ENCODE data around the gene GSG1L. TPM values are rescaled to one million over a fixed set of nuclear protein-coding genes. Genes with fewer than 3 reads are reported as not detected.
A peak's percentile ranks its signal among the peaks of the same experiment; 100 is the strongest.

Gene GSG1L
- total and polyA plus RNA-seq, 9 of the 15 experiments (the other 6 are each of a cell fraction or from before 2014, with no cell fraction given) = not detected

GRCh38 chr16:27748868-27749546 is 314.5 kb downstream of the GSG1L start (continued):
- TF ChIP-seq PBX2 (CRISPR knock-in tag; IDR thresholded peaks at IDR 0.05; ENCODE audit: low read depth) (no peak), PBX2 (tag; conservative IDR thresholded peaks at IDR 0.05; ENCODE audit: low read depth) (peak; percentile 30; the same call in 1 of the 2 replicates), XRCC5 (IDR thresholded peaks at IDR 0.05; ENCODE audit: low read depth, low read length) (no peak), CEBPZ (IDR thresholded peaks at IDR 0.05; ENCODE audit: borderline replicate concordance, low read depth, low read length) (no peak), E2F5 (CRISPR knock-in tag; IDR thresholded peaks at IDR 0.05) (no peak), MTF1 (CRISPR knock-in tag; IDR thresholded peaks at IDR 0.05; ENCODE audit: borderline replicate concordance) (no peak), MCM7 (IDR thresholded peaks at IDR 0.05) (no peak), RFX5 (IDR thresholded peaks at IDR 0.05; ENCODE audit: low read depth, low read length) (no peak), PCBP1 (IDR thresholded peaks at IDR 0.05; ENCODE audit: low read depth, low read length, poor library complexity, severe bottlenecking) (no peak), ZNF253 (CRISPR knock-in tag; conservative IDR thresholded peaks at IDR 0.05) (no peak), TCFL5 (CRISPR knock-in tag; conservative IDR thresholded peaks at IDR 0.05) (no peak), TCF7 (IDR thresholded peaks at IDR 0.05; ENCODE audit: borderline replicate concordance) (no peak), MAZ (CRISPR knock-in tag; conservative IDR thresholded peaks at IDR 0.05 in 1 of 2, IDR thresholded peaks at IDR 0.05 in 1 of 2) (no peak; a peak in 2 of 4 replicates), RBM14 (IDR thresholded peaks at IDR 0.05; ENCODE audit: borderline replicate concordance, insufficient read depth, low read depth, low read length) (no peak), SREBF1 (IDR thresholded peaks at IDR 0.05; ENCODE audit: borderline replicate concordance, low read depth, low read length) (no peak), ELF1 (tag; IDR thresholded peaks at IDR 0.05) (no peak), POU5F1 (IDR thresholded peaks at IDR 0.05; ENCODE audit: borderline replicate concordance, low read depth, low read length, partially characterized antibody) (no peak), E2F3 (CRISPR knock-in tag; IDR thresholded peaks at IDR 0.05) (no peak), PYGO2 (tag; IDR thresholded peaks at IDR 0.05) (no peak), MYC (IDR thresholded peaks at IDR 0.05; ENCODE audit: low read depth, low read length) (0 out of 2 replicates have a peak, but pooled peaks have one; percentile 51), MYC (CRISPR knock-in tag; IDR thresholded peaks at IDR 0.05; ENCODE audit: borderline replicate concordance, low read depth) (no peak)

Data from K562 (cell line).